ENCODE data around the gene PARN.

Gene PARN, protein sequence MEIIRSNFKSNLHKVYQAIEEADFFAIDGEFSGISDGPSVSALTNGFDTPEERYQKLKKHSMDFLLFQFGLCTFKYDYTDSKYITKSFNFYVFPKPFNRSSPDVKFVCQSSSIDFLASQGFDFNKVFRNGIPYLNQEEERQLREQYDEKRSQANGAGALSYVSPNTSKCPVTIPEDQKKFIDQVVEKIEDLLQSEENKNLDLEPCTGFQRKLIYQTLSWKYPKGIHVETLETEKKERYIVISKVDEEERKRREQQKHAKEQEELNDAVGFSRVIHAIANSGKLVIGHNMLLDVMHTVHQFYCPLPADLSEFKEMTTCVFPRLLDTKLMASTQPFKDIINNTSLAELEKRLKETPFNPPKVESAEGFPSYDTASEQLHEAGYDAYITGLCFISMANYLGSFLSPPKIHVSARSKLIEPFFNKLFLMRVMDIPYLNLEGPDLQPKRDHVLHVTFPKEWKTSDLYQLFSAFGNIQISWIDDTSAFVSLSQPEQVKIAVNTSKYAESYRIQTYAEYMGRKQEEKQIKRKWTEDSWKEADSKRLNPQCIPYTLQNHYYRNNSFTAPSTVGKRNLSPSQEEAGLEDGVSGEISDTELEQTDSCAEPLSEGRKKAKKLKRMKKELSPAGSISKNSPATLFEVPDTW

DNA sequence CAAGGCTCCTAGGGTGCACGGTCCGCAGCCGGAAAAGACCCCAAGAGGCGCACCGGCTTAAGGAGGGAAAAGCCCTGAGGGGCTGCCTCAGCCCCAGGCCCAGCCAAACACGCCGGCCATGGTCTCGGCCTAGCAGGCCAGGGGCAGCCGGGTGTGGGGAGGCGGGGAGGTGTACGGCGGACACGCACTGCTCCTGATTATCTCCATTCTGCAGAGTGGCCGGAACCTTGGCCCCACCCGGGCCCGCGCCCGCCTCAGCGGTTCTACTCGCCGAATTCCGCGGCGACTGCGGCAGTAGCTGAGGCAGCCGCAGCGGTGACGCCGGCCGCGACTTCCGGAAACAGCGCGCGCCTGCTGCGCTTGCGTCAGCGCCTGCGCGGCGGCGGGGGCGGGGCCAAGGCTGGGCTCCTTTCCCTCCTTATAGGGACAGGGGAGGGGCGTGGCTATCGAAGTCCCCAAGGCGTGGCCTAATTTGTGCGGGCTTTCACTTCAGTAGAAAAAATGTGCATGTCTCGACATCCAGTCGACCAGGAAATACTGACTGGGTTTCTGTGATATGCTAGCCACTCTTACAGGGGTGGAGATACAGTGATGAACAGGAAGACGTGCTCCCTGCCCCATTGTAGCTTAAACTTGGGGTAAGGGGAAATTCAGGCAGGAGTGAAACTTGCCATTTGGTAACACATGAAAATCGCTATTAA lies at the start of gene PARN:
TSS of gene PARN (minus strand) at position 342 of the 701 bp plus-strand sequence. CDS start at position 207, 135 bp downstream.
- Histone ChIP-seq H4K20me1 (ENCODE audit: insufficient read depth, low read length) (no peaks in the 10 kb centered on the region), H2AFZ (ENCODE audit: low read length) (peak within 1 kb of the TSS; percentile 79), H3K9me2 (replicated peaks; ENCODE audit: insufficient read depth, low read length) (no peaks in the 10 kb centered on the region), H3K79me2 (ENCODE audit: low read length) (peaks cover 38% of the 10 kb centered on the region), H3K9me3 (replicated peaks; ENCODE audit: insufficient read depth, low read length) (no peaks in the 10 kb centered on the region; the same call in 1 of the 2 replicates), H3K27me3 (replicated peaks; ENCODE audit: insufficient read depth, low read length) (no peaks in the 10 kb centered on the region), H3K9ac (ENCODE audit: low read length) (peak within 1 kb of the TSS; percentile 91), H3K36me3 (replicated peaks; ENCODE audit: insufficient read depth, low read length) (peaks cover 5% of the 10 kb centered on the region), H3K4me1 (ENCODE audit: low read length) (peaks cover 19% of the 10 kb centered on the region), H3K4me2 (ENCODE audit: low read depth, low read length) (peak within 1 kb of the TSS; percentile 71), H3F3A (ENCODE audit: insufficient read depth, low read length) (peaks cover 15% of the 10 kb centered on the region), H3K27ac (ENCODE audit: low read length) (peak within 1 kb of the TSS; percentile 66), H3K4me3 (ENCODE audit: low read length) (peak within 1 kb of the TSS; percentile 93)
- TF ChIP-seq EZH2phosphoT487 (IDR thresholded peaks at IDR 0.05; ENCODE audit: low read length): no peak
- TF ChIP-seq CTCF (IDR thresholded peaks at IDR 0.05; ENCODE audit: low read length): no peak
- no peak for TF ChIP-seq EZH2 (optimal IDR thresholded peaks at IDR 0.05; ENCODE audit: low read depth, low read length)
- peak; percentile 98 for DNase-seq

DNA sequence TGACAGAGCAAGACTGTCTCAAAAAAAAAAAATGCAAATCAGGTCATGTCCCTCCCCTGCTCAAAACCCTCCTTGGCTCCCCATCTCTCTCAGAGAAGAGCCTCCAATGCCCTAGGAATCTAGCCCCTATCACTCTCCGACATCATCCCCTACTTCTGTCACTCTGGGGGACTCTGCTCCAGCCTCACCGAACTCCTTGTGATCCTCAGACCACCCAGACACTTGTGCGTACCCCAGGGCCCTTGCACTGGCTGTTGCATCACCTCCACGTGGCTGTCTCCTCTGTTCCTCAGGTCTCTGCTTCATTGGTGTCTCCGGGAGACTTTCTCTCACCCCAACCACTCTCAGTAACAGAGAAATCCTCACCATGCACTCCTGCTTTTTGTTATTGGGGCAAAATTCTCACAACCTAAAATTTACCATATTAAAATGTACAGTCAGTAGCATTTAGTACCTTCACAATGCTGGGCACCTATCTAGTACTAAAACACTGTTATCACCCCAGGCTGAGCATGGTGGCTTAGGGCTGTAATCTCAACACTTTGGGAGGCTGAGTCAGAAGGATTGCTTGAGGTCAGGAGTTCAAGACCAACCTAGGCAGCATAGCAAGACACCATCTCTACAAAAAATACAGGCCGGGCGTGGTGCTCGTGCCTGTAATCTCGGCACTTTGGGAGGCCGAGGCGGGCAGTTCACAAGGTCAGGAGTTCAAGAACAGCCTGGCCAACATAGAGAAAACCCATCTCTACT lies 48.9 kb upstream of the PARN start:
- Histone ChIP-seq H3K36me3 (replicated peaks; ENCODE audit: insufficient read depth, low read length) (no peaks in the 10 kb centered on the region), H3K4me1 (ENCODE audit: low read length) (no peaks in the 10 kb centered on the region), H3K4me2 (ENCODE audit: low read depth, low read length) (no peak overlapping the region), H4K20me1 (ENCODE audit: insufficient read depth, low read length) (no peaks in the 10 kb centered on the region), H3F3A (ENCODE audit: insufficient read depth, low read length) (no peaks in the 10 kb centered on the region), H2AFZ (ENCODE audit: low read length) (no peak overlapping the region), H3K9me2 (replicated peaks; ENCODE audit: insufficient read depth, low read length) (no peaks in the 10 kb centered on the region), H3K27ac (ENCODE audit: low read length) (no peak overlapping the region), H3K9me3 (replicated peaks; ENCODE audit: insufficient read depth, low read length) (no peaks in the 10 kb centered on the region), H3K79me2 (ENCODE audit: low read length) (no peaks in the 10 kb centered on the region), H3K27me3 (replicated peaks; ENCODE audit: insufficient read depth, low read length) (no peaks in the 10 kb centered on the region), H3K4me3 (ENCODE audit: low read length) (no peak overlapping the region), H3K9ac (ENCODE audit: low read length) (no peak overlapping the region)
- DNase-seq: no peak
- TF ChIP-seq CTCF (IDR thresholded peaks at IDR 0.05; ENCODE audit: low read length) (no peak), EZH2 (optimal IDR thresholded peaks at IDR 0.05; ENCODE audit: low read depth, low read length) (no peak), EZH2phosphoT487 (IDR thresholded peaks at IDR 0.05; ENCODE audit: low read length) (no peak)

- Histone ChIP-seq H3K36me3 (replicated peaks; ENCODE audit: insufficient read depth, low read length) (no peaks in the 10 kb centered on the region), H3F3A (ENCODE audit: insufficient read depth, low read length) (peaks cover under 1% of the 10 kb centered on the region; the same call in 1 of the 2 replicates), H3K79me2 (ENCODE audit: low read length) (no peaks in the 10 kb centered on the region), H3K4me1 (ENCODE audit: low read length) (0 out of 2 replicates have a peak, but pooled peaks cover under 1% of the 10 kb centered on the region), H3K4me2 (ENCODE audit: low read depth, low read length) (no peak overlapping the region), H3K27ac (ENCODE audit: low read length) (no peak overlapping the region), H2AFZ (ENCODE audit: low read length) (no peak overlapping the region), H4K20me1 (ENCODE audit: insufficient read depth, low read length) (no peaks in the 10 kb centered on the region), H3K4me3 (ENCODE audit: low read length) (no peak overlapping the region), H3K9me3 (replicated peaks; ENCODE audit: insufficient read depth, low read length) (no peaks in the 10 kb centered on the region), H3K9me2 (replicated peaks; ENCODE audit: insufficient read depth, low read length) (no peaks in the 10 kb centered on the region), H3K9ac (ENCODE audit: low read length) (no peak overlapping the region), H3K27me3 (replicated peaks; ENCODE audit: insufficient read depth, low read length) (no peaks in the 10 kb centered on the region)
- TF ChIP-seq EZH2 (optimal IDR thresholded peaks at IDR 0.05; ENCODE audit: low read depth, low read length) (no peak), CTCF (IDR thresholded peaks at IDR 0.05; ENCODE audit: low read length) (no peak), EZH2phosphoT487 (IDR thresholded peaks at IDR 0.05; ENCODE audit: low read length) (no peak)
- DNase-seq: no peak
Observed at GRCh38 chr16:14677627-14678026, 47.6 kb upstream of the PARN start.

Measured in MM.1S (cell line).